Gastroesophageal sphincter (tissue), 4 donors: ENCODE measurements around the gene NME2. TPM values are rescaled to one million over a fixed set of nuclear protein-coding genes. Genes with fewer than 3 reads are reported as not detected.
"Not testable (repeated sequence)": the region's sequence is repeated elsewhere in the genome, so short reads cannot be mapped to it uniquely, and the experiment has no call there.

Experiments
- ATAC-seq: fragments of 150-250 bp; one replicate; pipeline ENCODE4 v1.9.1; 2016; ENCODE audit warnings: mild to moderate bottlenecking, moderate library complexity
- H3K27ac ChIP-seq, 4 donors: fragments of 200-600 bp; sonication (generic) in 3 of 4; 1 replicate in 3 of 4; 2 replicates in 1 of 4; pipeline ENCODE4 v1.5.1; 2016 to 2019
- H3K27me3 ChIP-seq: fragments of 200-600 bp; sonication (generic); one replicate; pipeline ENCODE4 v1.5.1; 2019
- H3K36me3 ChIP-seq, 2 donors: fragments of 200-600 bp; sonication (generic); one replicate each; pipeline ENCODE4 v1.5.1; 2019; ENCODE audit warnings: control low read depth in 1 of 2
- H3K4me1 ChIP-seq, 3 donors: fragments of 200-600 bp; sonication (generic); 1 replicate in 2 of 3; 2 replicates in 1 of 3; pipeline ENCODE4 v1.5.1; 2016 to 2019; ENCODE audit warnings: control low read depth in 2 of 3
- H3K4me3 ChIP-seq, 2 donors: fragments of 200-600 bp; sonication (generic); one replicate each; pipeline ENCODE4 v1.5.1; 2019; ENCODE audit warnings: mild to moderate bottlenecking in 1 of 2, moderate library complexity in 1 of 2
- H3K9me3 ChIP-seq, 3 donors: fragments of 200-600 bp; sonication (generic); one replicate each; pipeline ENCODE4 v1.5.1; 2017 to 2019; ENCODE audit warnings: control low read depth in 2 of 3
- EP300 ChIP-seq: sonication (generic); formaldehyde crosslinking; IDR thresholded peaks from one replicate; pipeline ENCODE4 v1.6.1; 2017; ENCODE audit warnings: antibody characterized with exemption, mild to moderate bottlenecking
- POLR2A ChIP-seq, 2 donors: fragments of 450-650 bp; IDR thresholded peaks; one replicate each; pipeline ENCODE4 v1.6.1; 2017; ENCODE audit warnings: antibody characterized with exemption in 2 of 2, mild to moderate bottlenecking in 2 of 2, moderate library complexity in 1 of 2
- POLR2AphosphoS5 ChIP-seq: sonication (generic); formaldehyde crosslinking; IDR thresholded peaks from one replicate; pipeline ENCODE4 v1.6.1; 2017; ENCODE audit warnings: antibody characterized with exemption
- WGBS, 2 donors: methylation state at CpG; one replicate each; pipeline ENCODE4 v1.1.5; 2018; ENCODE audit warnings: low coverage in 1 of 2; 5-methylcytosine and 5-hydroxymethylcytosine counted together
- total RNA-seq, 4 donors: library from RNA; depleted of rRNA; stranded (reverse); fragments of >200 nt; gene quantifications; one replicate each; pipeline ENCODE4 v1.1.0, GENCODE V29; 2016
- TF ChIP-seq, protein P1 (sequence below), 4 experiments: fragments of 200-600 bp in 2 of 4; fragments of 450-650 bp in 2 of 4; sonication (generic) in 1 of 4; IDR thresholded peaks; one replicate each; pipeline ENCODE4 v1.5.1; 2017 to 2019; ENCODE audit warnings: antibody characterized with exemption in 4 of 4, mild to moderate bottlenecking in 2 of 4, moderate library complexity in 2 of 4

Gene NME2
- total RNA-seq, 4 donors from 2014 or later, result 321 to 410 (median 361) TPM

DNA sequence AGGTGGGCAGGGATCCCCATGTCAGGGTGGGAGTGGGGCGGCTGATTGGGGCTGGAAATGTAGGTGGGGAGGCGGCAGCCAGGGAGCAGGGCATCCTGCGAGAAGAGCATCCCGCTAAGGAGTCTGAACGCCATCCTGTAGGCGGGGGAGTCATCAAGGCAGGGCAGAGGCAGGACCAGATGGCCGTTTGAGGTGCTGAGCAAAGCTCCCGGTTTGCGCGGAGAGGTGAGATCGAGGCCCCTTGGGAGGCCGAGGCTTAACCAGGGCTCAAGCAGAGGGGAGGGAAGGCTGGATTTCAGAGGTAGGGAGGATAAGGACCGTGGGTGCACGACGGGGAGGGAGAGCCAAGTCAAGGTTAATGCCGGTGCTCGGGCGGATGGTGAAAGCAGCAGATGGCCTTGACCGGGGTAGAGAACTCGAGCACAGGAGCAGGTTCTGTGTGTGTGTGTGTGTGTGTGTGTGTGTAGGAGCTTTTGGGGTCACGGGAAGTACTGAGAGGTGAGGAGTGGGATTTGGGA, 472 bp upstream of the NME2 start:
- no peaks in the 10 kb centered on the region for H3K27me3 ChIP-seq
- no peaks in the 10 kb centered on the region for H3K9me3 ChIP-seq
- peak overlapping the region; percentile 84 to 97 (median 95) for H3K27ac ChIP-seq
- no peak for TF ChIP-seq POLR2A (IDR thresholded peaks at IDR 0.05)
- TF ChIP-seq, protein P1, sequence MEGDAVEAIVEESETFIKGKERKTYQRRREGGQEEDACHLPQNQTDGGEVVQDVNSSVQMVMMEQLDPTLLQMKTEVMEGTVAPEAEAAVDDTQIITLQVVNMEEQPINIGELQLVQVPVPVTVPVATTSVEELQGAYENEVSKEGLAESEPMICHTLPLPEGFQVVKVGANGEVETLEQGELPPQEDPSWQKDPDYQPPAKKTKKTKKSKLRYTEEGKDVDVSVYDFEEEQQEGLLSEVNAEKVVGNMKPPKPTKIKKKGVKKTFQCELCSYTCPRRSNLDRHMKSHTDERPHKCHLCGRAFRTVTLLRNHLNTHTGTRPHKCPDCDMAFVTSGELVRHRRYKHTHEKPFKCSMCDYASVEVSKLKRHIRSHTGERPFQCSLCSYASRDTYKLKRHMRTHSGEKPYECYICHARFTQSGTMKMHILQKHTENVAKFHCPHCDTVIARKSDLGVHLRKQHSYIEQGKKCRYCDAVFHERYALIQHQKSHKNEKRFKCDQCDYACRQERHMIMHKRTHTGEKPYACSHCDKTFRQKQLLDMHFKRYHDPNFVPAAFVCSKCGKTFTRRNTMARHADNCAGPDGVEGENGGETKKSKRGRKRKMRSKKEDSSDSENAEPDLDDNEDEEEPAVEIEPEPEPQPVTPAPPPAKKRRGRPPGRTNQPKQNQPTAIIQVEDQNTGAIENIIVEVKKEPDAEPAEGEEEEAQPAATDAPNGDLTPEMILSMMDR (IDR thresholded peaks at IDR 0.05), result no peak
- TF ChIP-seq EP300, result no peak
- TF ChIP-seq POLR2AphosphoS5, result no peak
- peaks cover 0 to 46% of the 10 kb centered on the region in 2 donors for H3K36me3 ChIP-seq
- peak overlapping the region; percentile 79 to 88 for H3K4me3 ChIP-seq
- no peak for ATAC-seq
- 1 to 2% methylated on average over 12 to 17 of the region's 21 CpGs for WGBS, 2 donors
- peaks cover 0 to 26% (median 11%) of the 10 kb centered on the region in 3 donors for H3K4me1 ChIP-seq

DNA sequence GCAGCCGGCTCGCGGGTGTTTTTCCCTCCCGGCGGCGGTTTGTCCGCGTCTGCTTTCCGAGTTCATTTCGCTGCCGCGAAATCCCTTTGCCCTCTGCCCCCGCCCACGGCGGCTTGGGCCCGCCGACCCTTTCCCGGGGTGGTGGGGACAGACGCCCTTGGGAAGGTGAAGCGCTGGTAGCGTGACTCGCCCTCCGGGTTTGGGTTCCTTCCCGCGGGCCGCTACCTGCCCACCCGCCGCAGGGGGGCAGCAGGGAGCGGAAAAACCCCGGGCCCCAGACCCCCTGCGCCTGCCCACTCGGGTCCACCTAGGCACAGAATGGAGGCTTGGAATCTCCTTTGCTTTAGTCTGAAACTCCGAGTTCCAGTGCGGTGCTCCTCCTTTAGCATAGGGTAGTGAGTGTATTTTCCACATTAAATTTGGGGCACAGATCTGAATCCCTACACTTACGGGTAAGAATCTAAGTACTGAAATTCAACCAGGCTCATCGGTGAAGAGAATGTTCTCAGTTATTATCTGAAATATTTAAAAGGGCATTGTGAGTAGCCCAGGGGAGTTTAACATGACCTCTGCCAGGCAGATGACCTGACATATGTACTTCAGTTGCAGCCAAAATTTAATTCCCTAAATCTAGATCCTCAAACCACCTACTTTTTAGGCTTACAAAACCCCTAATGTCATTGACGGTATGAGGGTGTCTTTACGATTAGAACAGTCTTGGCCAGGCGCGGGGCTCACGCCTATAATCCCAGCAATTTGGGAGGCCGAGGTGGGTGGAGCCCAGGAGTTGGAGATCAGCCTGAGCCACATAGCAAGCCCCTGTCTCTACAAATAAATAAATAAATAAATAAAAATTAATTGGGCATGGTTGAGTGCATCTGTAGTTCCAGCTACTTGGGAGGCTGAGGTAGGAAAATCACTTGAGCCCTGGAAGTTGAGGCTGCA, 1.0 kb downstream of the NME2 start:
- H3K4me1 ChIP-seq, result peaks cover 0 to 26% (median 11%) of the 10 kb centered on the region in 3 donors
- 29% methylated on average over 25 of the region's 42 CpGs; no CpG with 5 or more reads in 1 of the 2 donors for WGBS, 2 donors
- no peaks in the 10 kb centered on the region for H3K9me3 ChIP-seq
- H3K36me3 ChIP-seq, result peaks cover 0 to 46% of the 10 kb centered on the region in 2 donors
- ATAC-seq, result no peak
- peak overlapping the region; percentile 79 to 88 for H3K4me3 ChIP-seq
- TF ChIP-seq POLR2AphosphoS5, result no peak
- TF ChIP-seq, protein P1 (IDR thresholded peaks at IDR 0.05), result peak in 3 of 4 experiments; percentile 42 to 74 (median 66)
- no peak for TF ChIP-seq POLR2A (IDR thresholded peaks at IDR 0.05)
- peak overlapping the region; percentile 84 to 97 (median 95) for H3K27ac ChIP-seq
- H3K27me3 ChIP-seq, result no peaks in the 10 kb centered on the region

DNA sequence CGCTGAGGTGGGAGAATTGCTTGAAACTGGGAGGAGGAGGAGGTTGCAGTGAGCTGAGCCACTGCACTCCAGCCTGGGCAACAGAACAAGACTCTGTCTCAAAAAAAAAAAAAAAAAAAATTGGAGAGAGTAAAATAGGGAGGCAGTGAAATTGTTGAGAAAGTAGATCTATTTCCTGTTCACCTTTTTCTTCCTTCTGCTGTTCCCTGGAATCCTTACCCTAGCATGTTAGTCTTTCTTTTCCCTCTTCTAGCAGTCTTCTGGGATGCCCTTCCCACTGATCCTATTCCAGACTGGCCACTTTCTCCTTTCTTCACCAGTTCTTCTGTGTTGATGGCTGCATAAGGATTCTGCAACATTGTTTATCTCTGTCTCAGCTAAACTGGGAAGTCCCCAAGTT, 3.1 kb downstream of the NME2 start:
- no peak for ATAC-seq
- Histone ChIP-seq H3K36me3 (peaks cover 0 to 59% of the 10 kb centered on the region in 2 donors), H3K27ac (no peak overlapping the region), H3K27me3 (no peaks in the 10 kb centered on the region), H3K9me3 (no peaks in the 10 kb centered on the region), H3K4me3 (no peak overlapping the region), H3K4me1 (peaks cover 0 to 26% (median 11%) of the 10 kb centered on the region in 3 donors)
- 100% methylated on average over 1 of the region's 1 CpG; no CpG with 5 or more reads in 1 of the 2 donors for WGBS, 2 donors
- TF ChIP-seq POLR2A (IDR thresholded peaks at IDR 0.05), result no peak
- no peak for TF ChIP-seq EP300
- TF ChIP-seq POLR2AphosphoS5, result no peak
- TF ChIP-seq, protein P1 (IDR thresholded peaks at IDR 0.05), result no peak

DNA sequence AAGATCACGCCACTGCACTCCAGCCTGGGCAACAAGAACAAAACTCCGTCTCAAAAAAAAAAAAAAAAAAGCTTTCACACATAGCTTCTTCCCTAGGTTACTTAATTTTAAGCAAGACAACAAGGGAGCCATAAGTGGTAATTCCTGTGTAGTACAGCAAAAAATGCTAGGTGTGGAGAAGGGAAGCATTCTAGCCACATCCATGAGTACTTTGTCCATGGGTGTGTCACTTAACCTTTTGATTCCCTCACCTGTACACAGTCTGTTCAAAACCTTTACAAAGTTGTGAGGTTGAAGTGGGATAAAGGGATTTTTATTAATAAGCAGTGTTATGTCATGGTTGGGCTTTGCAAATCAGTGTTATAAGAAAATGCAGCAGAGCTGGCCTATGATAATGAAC, 4.5 kb downstream of the NME2 start:
- 82% methylated on average over 2 of the region's 2 CpGs; no CpG with 5 or more reads in 1 of the 2 donors for whole genome bisulfite sequencing, 2 donors
- no peak for ATAC-seq
- Histone ChIP-seq H3K27me3 (no peaks in the 10 kb centered on the region), H3K4me3 (no peak overlapping the region), H3K4me1 (peaks cover 0 to 18% (median 6%) of the 10 kb centered on the region in 3 donors), H3K9me3 (no peaks in the 10 kb centered on the region), H3K36me3 (peaks cover 0 to 70% of the 10 kb centered on the region in 2 donors), H3K27ac (no peak overlapping the region)
- TF ChIP-seq POLR2A (IDR thresholded peaks at IDR 0.05), result no peak
- TF ChIP-seq EP300, result no peak
- no peak for TF ChIP-seq POLR2AphosphoS5
- TF ChIP-seq, protein P1 (IDR thresholded peaks at IDR 0.05), result no peak

DNA sequence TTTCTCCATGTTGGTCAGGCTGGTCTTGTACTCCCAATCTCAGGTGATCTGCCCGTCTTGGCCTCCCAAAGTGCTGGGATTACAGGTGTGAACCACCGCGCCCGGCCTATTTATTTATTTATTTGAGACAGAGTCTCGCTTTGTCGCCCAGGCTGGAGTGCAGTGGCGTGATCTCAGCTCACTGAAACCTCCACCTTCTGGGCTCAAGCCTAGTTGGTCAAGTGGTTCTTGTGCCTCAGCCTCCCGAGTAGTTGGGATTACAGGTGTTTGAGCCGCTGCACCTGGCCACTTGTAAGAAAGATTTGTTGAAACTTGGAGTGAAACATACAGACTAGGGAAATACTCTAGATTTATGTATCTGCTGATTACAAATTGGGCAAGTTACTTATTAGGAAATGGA, 5.8 kb downstream of the NME2 start:
- not testable (repeated sequence) for H3K9me3 ChIP-seq, H3K4me3 ChIP-seq, H3K27ac ChIP-seq, ATAC-seq, H3K27me3 ChIP-seq
- peaks cover 0 to 79% of the 10 kb centered on the region in 2 donors for H3K36me3 ChIP-seq
- WGBS, 2 donors, result 85 to 90% methylated on average over 4 to 9 of the region's 9 CpGs
- H3K4me1 ChIP-seq, result peaks cover 0 to 14% (median 6%) of the 10 kb centered on the region in 3 donors
